ENCODE measurements around the gene ABCC1. TPM values are rescaled to one million over a fixed set of nuclear protein-coding genes. Genes with fewer than 3 reads are reported as not detected.
A peak's percentile ranks its signal among the peaks of the same experiment; 100 is the strongest.
"Not testable (repeated sequence)": the region's sequence is repeated elsewhere in the genome, so short reads cannot be mapped to it uniquely, and the experiment has no call there.

ABCC1 gene
- total and polyA plus RNA-seq, 9 donors, result 3.0 to 8.5 (median 5.7) TPM

DNA sequence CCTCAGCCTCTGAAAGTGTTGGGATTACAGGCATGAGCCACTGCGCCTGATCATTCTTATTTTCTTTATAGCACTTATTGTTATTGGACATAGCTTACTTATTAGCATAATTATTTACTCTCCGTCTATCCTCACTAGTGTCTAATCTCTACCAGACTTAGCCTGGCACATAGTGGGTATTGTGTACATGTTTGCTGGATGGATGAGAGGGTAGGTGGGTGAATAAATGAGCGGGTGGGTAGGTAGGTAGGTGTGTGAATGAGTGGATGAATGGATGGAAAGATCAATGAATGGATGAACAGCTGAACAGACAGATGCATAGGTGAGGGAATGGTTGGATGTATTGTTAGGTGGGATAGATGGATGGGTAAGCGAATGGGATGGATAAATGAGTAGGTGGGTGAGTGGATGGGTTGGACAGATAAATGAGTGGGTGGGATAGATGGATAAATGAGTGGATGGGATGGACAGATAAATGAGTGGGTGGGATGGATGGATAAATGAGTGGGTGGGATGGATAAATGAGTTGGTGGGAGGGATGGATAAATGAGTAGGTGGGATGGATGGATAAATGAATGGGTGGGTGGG is 222.0 kb downstream of the ABCC1 start:
- WGBS (ENCODE audit: insufficient coverage), result 83% methylated on average over 2 of the region's 4 CpGs
- no peaks in the 10 kb centered on the region for H3K36me3 ChIP-seq (ENCODE audit: control insufficient read depth, insufficient read depth, low read length)
- H3K4me1 ChIP-seq (ENCODE audit: control insufficient read depth, insufficient read depth, low read length), result no peaks in the 10 kb centered on the region
- no peaks in the 10 kb centered on the region for H3K27me3 ChIP-seq (ENCODE audit: control insufficient read depth, insufficient read depth, low read length)
- no peak for DNase-seq
- H3K27ac ChIP-seq (ENCODE audit: low read length), result no peak overlapping the region
- H3K9me3 ChIP-seq (replicated peaks; ENCODE audit: control insufficient read depth, low read depth, low read length), result peaks cover 2% of the 10 kb centered on the region
- H3K4me3 ChIP-seq (ENCODE audit: low read length), result no peak overlapping the region

DNA sequence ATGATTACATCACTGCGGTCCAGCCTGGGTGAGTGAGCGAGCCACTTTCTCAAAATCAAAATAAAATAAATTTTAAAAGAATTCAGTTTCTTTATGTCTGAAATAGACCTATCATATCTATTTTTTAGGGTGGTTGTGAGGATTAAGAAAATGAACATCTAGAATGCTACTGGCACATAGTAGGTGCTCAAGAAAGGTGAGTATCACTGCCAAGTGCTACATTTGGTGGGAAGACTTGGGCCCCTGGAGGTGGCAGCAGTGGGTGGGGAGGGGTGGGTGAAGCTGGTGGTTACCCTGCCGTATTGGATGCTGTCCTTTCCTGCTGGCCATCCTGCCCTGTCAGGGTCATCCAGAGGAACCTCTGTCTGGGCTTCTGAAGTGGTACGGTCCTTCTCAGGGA is 223.6 kb downstream of the ABCC1 start:
- Histone ChIP-seq H3K27ac (ENCODE audit: low read length) (no peak overlapping the region), H3K4me1 (ENCODE audit: control insufficient read depth, insufficient read depth, low read length) (no peaks in the 10 kb centered on the region), H3K9me3 (replicated peaks; ENCODE audit: control insufficient read depth, low read depth, low read length) (peaks cover 2% of the 10 kb centered on the region), H3K4me3 (ENCODE audit: low read length) (no peak overlapping the region), H3K27me3 (ENCODE audit: control insufficient read depth, insufficient read depth, low read length) (no peaks in the 10 kb centered on the region), H3K36me3 (ENCODE audit: control insufficient read depth, insufficient read depth, low read length) (no peaks in the 10 kb centered on the region)
- WGBS (ENCODE audit: insufficient coverage), result 71% methylated on average over 2 of the region's 4 CpGs
- DNase-seq, result no peak

DNA sequence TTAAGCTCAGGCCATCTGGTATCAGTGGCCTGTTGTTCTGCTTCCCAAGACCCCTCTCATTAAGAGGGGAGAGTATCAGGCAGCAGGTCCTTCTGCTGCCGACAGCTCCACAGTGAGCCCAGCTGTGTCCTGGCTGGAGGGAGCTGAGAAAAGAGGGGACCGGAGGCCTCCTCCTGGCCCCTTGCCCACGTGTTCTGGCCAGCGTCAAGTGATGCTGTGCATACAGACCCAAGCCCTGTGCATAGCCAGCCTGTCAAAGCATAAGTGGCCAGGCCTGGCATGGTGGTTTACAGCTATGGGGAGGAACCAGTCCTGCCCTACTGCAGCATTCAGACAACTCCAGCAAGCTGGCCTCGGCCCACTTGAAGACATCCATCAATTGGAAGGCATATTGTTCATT is 225.9 kb downstream of the ABCC1 start:
- H3K4me1 ChIP-seq (ENCODE audit: control insufficient read depth, insufficient read depth, low read length), result no peaks in the 10 kb centered on the region
- WGBS (ENCODE audit: insufficient coverage), result 29% methylated on average over 5 of the region's 5 CpGs
- peaks cover 2% of the 10 kb centered on the region for H3K27me3 ChIP-seq (ENCODE audit: control insufficient read depth, insufficient read depth, low read length)
- peak; percentile 47 for DNase-seq
- H3K9me3 ChIP-seq (replicated peaks; ENCODE audit: control insufficient read depth, low read depth, low read length), result peaks cover 5% of the 10 kb centered on the region
- no peak overlapping the region for H3K27ac ChIP-seq (ENCODE audit: low read length)
- H3K4me3 ChIP-seq (ENCODE audit: low read length), result no peak overlapping the region
- H3K36me3 ChIP-seq (ENCODE audit: control insufficient read depth, insufficient read depth, low read length), result no peaks in the 10 kb centered on the region

DNA sequence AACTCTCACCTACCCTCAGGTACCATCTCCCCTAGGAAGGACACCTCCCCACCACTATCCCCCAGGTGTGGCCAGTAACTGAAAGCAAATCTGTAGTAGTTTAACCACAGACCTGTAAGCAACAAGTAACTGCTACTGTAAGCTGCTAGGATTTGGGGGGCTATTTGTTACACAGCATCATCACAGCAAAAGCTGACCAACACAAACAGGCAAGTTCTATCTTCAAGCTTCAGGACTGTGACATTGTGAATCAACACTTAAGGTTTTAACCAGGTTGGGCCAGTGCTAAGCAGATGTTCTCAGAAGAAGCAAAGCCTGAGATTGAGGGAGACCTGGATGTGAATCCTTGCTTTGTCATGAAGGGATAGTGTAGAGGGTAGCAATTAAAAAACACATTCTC is 226.9 kb downstream of the ABCC1 start:
- no peaks in the 10 kb centered on the region for H3K36me3 ChIP-seq (ENCODE audit: control insufficient read depth, insufficient read depth, low read length)
- no peak for DNase-seq
- no peak overlapping the region for H3K27ac ChIP-seq (ENCODE audit: low read length)
- H3K4me1 ChIP-seq (ENCODE audit: control insufficient read depth, insufficient read depth, low read length), result no peaks in the 10 kb centered on the region
- peaks cover 2% of the 10 kb centered on the region for H3K27me3 ChIP-seq (ENCODE audit: control insufficient read depth, insufficient read depth, low read length)
- peaks cover 5% of the 10 kb centered on the region for H3K9me3 ChIP-seq (replicated peaks; ENCODE audit: control insufficient read depth, low read depth, low read length)
- no peak overlapping the region for H3K4me3 ChIP-seq (ENCODE audit: low read length)

DNA sequence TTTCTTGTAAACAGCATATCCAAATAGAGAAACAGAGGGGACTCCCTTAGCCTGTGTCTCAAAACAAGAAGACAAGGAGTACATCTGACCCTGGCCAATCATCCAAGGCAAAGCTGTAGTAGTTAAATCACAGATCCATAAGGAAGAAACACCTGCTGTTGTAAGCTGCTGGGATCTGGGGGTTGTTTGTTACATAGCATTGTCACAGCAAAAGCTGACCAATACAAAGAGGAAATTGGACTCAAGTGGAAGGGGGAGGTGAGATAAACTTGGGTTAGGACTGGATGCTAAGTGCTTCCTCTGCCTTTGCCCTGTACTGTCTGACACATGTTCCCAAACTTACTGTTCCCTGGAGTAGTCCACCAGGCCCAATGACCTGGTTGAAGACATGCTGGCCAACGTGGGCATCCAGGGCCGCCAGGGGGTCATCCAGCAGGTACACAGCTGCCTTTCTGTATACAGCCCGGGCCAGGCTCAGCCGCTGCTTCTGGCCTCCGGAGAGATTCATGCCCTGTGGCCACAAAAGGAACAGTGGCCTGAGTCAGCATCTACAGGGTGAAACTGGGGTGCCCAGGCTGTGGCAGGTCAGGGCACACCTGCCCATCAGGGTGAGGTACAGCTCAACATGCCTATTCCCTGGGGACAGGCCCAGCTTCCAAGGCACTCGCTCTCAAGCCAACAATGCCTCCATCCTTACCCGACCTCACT is 229.2 kb downstream of the ABCC1 start:
- H3K36me3 ChIP-seq (ENCODE audit: control insufficient read depth, insufficient read depth, low read length), result no peaks in the 10 kb centered on the region
- 91% methylated on average over 7 of the region's 7 CpGs for WGBS (ENCODE audit: insufficient coverage)
- no peak overlapping the region for H3K27ac ChIP-seq (ENCODE audit: low read length)
- no peak overlapping the region for H3K4me3 ChIP-seq (ENCODE audit: low read length)
- peaks cover 2% of the 10 kb centered on the region for H3K27me3 ChIP-seq (ENCODE audit: control insufficient read depth, insufficient read depth, low read length)
- DNase-seq, result no peak
- H3K9me3 ChIP-seq (replicated peaks; ENCODE audit: control insufficient read depth, low read depth, low read length), result peaks cover 5% of the 10 kb centered on the region
- H3K4me1 ChIP-seq (ENCODE audit: control insufficient read depth, insufficient read depth, low read length), result no peaks in the 10 kb centered on the region

DNA sequence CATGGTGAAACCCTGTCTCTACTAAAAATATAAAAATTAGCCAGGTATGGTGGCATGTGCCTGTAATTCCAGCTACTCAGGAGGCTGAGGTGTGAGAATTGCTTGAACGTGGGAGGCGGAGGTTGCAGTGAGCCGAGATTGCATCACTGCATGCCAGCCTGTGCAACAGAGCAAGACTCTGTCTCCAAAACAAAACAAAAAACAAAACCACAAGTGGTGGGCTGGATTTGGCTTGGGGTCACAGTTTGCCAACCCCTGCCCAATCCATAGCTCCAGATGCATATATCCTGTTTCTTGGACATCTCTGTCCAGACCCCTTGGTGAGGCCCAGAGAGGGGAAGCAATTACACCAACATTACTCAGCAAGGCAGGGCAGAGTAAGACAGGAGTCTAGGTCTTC is 232.3 kb downstream of the ABCC1 start:
- H3K9me3 ChIP-seq (replicated peaks; ENCODE audit: control insufficient read depth, low read depth, low read length); H3K27ac ChIP-seq (ENCODE audit: low read length); DNase-seq; H3K4me3 ChIP-seq (ENCODE audit: low read length); H3K36me3 ChIP-seq (ENCODE audit: control insufficient read depth, insufficient read depth, low read length); H3K4me1 ChIP-seq (ENCODE audit: control insufficient read depth, insufficient read depth, low read length); H3K27me3 ChIP-seq (ENCODE audit: control insufficient read depth, insufficient read depth, low read length): not testable (repeated sequence)
- WGBS (ENCODE audit: insufficient coverage), result no CpG with 5 or more reads among the region's 3 CpGs

DNA sequence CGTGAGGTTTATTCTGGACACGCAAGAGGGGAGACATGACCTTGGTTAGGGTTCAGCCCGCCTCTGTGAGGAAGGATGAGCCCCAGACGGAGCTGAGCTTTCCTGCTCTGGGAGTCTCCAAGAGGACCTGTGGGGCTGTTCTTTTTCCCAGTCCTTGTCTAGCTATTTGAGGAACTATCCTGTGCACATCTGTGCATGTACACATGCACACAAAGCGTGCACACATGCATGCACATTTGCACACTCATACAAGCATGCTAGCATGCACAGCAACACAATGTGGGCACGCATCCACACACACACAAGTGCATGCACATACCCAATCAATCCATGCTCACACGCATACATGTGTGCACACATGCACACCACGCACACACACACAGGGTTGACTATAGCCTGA is 233.5 kb downstream of the ABCC1 start:
- no peaks in the 10 kb centered on the region for H3K36me3 ChIP-seq (ENCODE audit: control insufficient read depth, insufficient read depth, low read length)
- H3K27me3 ChIP-seq (ENCODE audit: control insufficient read depth, insufficient read depth, low read length), result peaks cover 2% of the 10 kb centered on the region
- H3K9me3 ChIP-seq (replicated peaks; ENCODE audit: control insufficient read depth, low read depth, low read length), result peaks cover 3% of the 10 kb centered on the region
- no peak overlapping the region for H3K4me3 ChIP-seq (ENCODE audit: low read length)
- no peak overlapping the region for H3K27ac ChIP-seq (ENCODE audit: low read length)
- 72% methylated on average over 8 of the region's 8 CpGs for WGBS (ENCODE audit: insufficient coverage)
- DNase-seq, result no peak
- no peaks in the 10 kb centered on the region for H3K4me1 ChIP-seq (ENCODE audit: control insufficient read depth, insufficient read depth, low read length)

DNA sequence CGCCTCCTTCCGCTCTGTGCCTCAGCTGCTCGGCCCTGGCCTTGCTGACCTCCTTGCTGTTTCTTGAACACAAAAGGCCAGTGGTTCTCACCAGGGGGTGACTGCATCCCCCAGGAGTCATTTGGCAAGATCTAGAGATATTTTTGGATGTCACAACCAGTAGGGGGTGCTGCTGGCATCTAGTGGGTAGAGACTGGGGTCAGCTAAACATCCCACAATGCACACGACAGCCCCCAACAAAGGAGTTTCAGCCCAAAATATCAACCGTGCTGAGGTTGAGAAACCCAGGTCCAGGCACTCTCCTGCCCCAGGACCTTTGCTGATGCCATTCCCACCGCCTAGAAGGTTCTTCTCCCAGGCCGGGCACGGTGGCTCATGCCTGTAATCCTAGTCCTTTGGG is 234.1 kb downstream of the ABCC1 start:
- peaks cover under 1% of the 10 kb centered on the region for H3K9me3 ChIP-seq (replicated peaks; ENCODE audit: control insufficient read depth, low read depth, low read length)
- no peaks in the 10 kb centered on the region for H3K36me3 ChIP-seq (ENCODE audit: control insufficient read depth, insufficient read depth, low read length)
- 84% methylated on average over 5 of the region's 8 CpGs for WGBS (ENCODE audit: insufficient coverage)
- peaks cover 2% of the 10 kb centered on the region for H3K27me3 ChIP-seq (ENCODE audit: control insufficient read depth, insufficient read depth, low read length)
- DNase-seq, result no peak
- H3K4me1 ChIP-seq (ENCODE audit: control insufficient read depth, insufficient read depth, low read length), result no peaks in the 10 kb centered on the region
- no peak overlapping the region for H3K27ac ChIP-seq (ENCODE audit: low read length)
- no peak overlapping the region for H3K4me3 ChIP-seq (ENCODE audit: low read length)

DNA sequence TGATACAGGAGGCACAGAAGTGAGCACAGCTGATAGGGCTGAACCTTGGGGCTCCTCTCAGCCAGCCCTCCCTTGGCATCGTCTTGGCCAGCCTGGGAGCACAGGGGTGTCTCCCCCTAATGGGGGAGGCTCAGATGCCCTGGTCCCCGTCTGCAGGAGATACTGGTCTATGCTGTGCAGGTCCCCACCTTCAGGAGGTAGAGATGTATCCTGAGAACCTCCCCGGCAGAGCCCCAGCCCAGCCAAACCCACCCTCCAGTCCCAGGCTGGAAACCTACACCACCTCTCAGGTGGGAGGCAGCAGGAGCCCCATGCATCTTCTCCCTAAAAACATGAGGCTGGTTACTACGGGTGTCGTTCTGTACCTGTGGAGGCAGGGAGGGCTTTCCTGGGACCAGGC is 235.2 kb downstream of the ABCC1 start:
- no peaks in the 10 kb centered on the region for H3K36me3 ChIP-seq (ENCODE audit: control insufficient read depth, insufficient read depth, low read length)
- no peak overlapping the region for H3K27ac ChIP-seq (ENCODE audit: low read length)
- H3K9me3 ChIP-seq (replicated peaks; ENCODE audit: control insufficient read depth, low read depth, low read length), result no peaks in the 10 kb centered on the region
- WGBS (ENCODE audit: insufficient coverage), result 71% methylated on average over 4 of the region's 5 CpGs
- H3K4me3 ChIP-seq (ENCODE audit: low read length), result no peak overlapping the region
- DNase-seq, result no peak
- H3K27me3 ChIP-seq (ENCODE audit: control insufficient read depth, insufficient read depth, low read length), result no peaks in the 10 kb centered on the region
- H3K4me1 ChIP-seq (ENCODE audit: control insufficient read depth, insufficient read depth, low read length), result no peaks in the 10 kb centered on the region

DNA sequence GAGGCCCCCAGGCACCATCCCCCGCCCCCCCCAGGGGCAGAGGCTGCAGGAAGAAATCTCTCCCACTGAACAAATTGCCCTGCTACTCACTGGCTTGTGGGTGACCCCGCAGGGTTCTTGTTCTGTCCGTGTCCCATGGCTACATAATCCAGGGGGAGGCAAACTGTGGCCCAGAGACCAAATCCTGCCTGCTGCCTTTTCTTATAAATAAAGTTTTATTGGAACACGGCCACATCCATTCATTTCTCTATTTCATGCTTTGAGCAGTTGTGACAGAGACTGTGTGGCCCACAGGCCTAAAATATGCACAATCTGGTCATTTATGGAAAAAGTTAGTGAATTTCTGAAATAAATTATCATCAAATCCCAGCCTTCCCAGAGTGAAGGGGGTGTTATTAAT is 235.7 kb downstream of the ABCC1 start:
- no peaks in the 10 kb centered on the region for H3K9me3 ChIP-seq (replicated peaks; ENCODE audit: control insufficient read depth, low read depth, low read length)
- WGBS (ENCODE audit: insufficient coverage), result 40% methylated on average over 2 of the region's 4 CpGs
- no peak for DNase-seq
- H3K4me3 ChIP-seq (ENCODE audit: low read length), result no peak overlapping the region
- H3K36me3 ChIP-seq (ENCODE audit: control insufficient read depth, insufficient read depth, low read length), result no peaks in the 10 kb centered on the region
- no peaks in the 10 kb centered on the region for H3K27me3 ChIP-seq (ENCODE audit: control insufficient read depth, insufficient read depth, low read length)
- no peaks in the 10 kb centered on the region for H3K4me1 ChIP-seq (ENCODE audit: control insufficient read depth, insufficient read depth, low read length)
- no peak overlapping the region for H3K27ac ChIP-seq (ENCODE audit: low read length)

DNA sequence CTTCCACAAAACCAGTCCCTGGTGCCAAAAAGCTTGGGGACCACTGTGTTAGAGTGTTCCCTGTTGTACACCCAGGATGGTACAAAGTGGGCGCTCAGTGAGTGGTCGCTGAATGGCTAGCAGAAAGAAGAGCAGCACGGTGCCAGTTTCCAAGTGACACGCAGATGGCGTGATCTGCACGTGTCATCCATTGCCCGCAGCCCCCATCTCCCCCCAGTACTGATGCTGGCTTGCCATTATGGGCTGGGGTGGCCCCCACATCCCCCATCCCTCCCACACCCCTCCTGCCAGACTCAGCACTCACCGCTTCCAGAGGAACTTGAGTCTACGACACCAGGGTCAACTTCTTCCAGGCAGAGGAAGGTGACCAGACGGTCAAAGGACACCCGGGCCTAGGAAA is 237.4 kb downstream of the ABCC1 start:
- Histone ChIP-seq H3K36me3 (ENCODE audit: control insufficient read depth, insufficient read depth, low read length) (no peaks in the 10 kb centered on the region), H3K9me3 (replicated peaks; ENCODE audit: control insufficient read depth, low read depth, low read length) (no peaks in the 10 kb centered on the region), H3K4me3 (ENCODE audit: low read length) (no peak overlapping the region), H3K27me3 (ENCODE audit: control insufficient read depth, insufficient read depth, low read length) (no peaks in the 10 kb centered on the region), H3K4me1 (ENCODE audit: control insufficient read depth, insufficient read depth, low read length) (no peaks in the 10 kb centered on the region), H3K27ac (ENCODE audit: low read length) (no peak overlapping the region)
- 89% methylated on average over 11 of the region's 11 CpGs for WGBS (ENCODE audit: insufficient coverage)
- DNase-seq, result no peak

All from muscle of leg (tissue), 11 donors.